HCT116 (cell line): ENCODE results near the gene IRGC.

Experiments
- CEBPB ChIP-seq: IDR thresholded peaks from 2 replicates; pipeline ENCODE4 v1.6.1; 2012; ENCODE audit warnings: low read depth
- CTCF ChIP-seq, 3 experiments: fragments of 200-600 bp in 1 of 3; sonication (generic) in 1 of 3; IDR thresholded peaks in 2 of 3; conservative IDR thresholded peaks in 1 of 3; 2 replicates each; pipeline ENCODE4 v1.5.1; 2012 to 2017; ENCODE audit warnings: low read depth in 2 of 3, low read length in 2 of 3, antibody characterized with exemption in 1 of 3, borderline replicate concordance in 1 of 3, control low read depth in 1 of 3, mild to moderate bottlenecking in 1 of 3, mixed read lengths in 1 of 3, mixed run types in 1 of 3, moderate library complexity in 1 of 3; ENCODE audit not compliant: insufficient read depth in 1 of 3
- EGR1 ChIP-seq: IDR thresholded peaks from 2 replicates; pipeline ENCODE4 v1.6.1; 2012; ENCODE audit warnings: low read depth
- ELF1 ChIP-seq: IDR thresholded peaks from 2 replicates; pipeline ENCODE4 v1.6.1; 2012; ENCODE audit warnings: low read depth, borderline replicate concordance
- EZH2 ChIP-seq: fragments of 200-600 bp; sonication (generic); IDR thresholded peaks from 2 replicates; pipeline ENCODE4 v1.6.1; 2017; ENCODE audit warnings: antibody characterized with exemption, mixed run types
- FOSL1 ChIP-seq: IDR thresholded peaks from 2 replicates; pipeline ENCODE4 v1.6.1; 2012; ENCODE audit warnings: low read depth
- JUND ChIP-seq: IDR thresholded peaks from 2 replicates; pipeline ENCODE4 v1.6.1; 2012
- POLR2A ChIP-seq: IDR thresholded peaks from 2 replicates; pipeline ENCODE4 v1.7.0; 2011; ENCODE audit warnings: borderline replicate concordance; ENCODE audit not compliant: insufficient read depth, insufficient read length; ENCODE audit errors: extremely low read depth
- POLR2AphosphoS5 ChIP-seq: IDR thresholded peaks from 2 replicates; pipeline ENCODE4 v1.6.1; 2011; ENCODE audit warnings: mild to moderate bottlenecking, low read depth, low read length, moderate library complexity
- RAD21 ChIP-seq: IDR thresholded peaks from 2 replicates; pipeline ENCODE4 v1.6.1; 2012; ENCODE audit warnings: low read depth, mild to moderate bottlenecking
- REST ChIP-seq: IDR thresholded peaks from 2 replicates; pipeline ENCODE4 v1.6.1; 2012; ENCODE audit warnings: low read depth
- SP1 ChIP-seq: IDR thresholded peaks from 2 replicates; pipeline ENCODE4 v1.6.1; 2012; ENCODE audit warnings: low read depth
- ZBTB33 ChIP-seq: IDR thresholded peaks from 2 replicates; pipeline ENCODE4 v1.6.1; 2011; ENCODE audit warnings: mild to moderate bottlenecking, low read length, moderate library complexity; ENCODE audit not compliant: insufficient replicate concordance; ENCODE audit errors: extremely low read depth
- ZNF274 ChIP-seq: fragments of 200-500 bp; sonication (Bioruptor generic); IDR thresholded peaks from 2 replicates; pipeline ENCODE4 v1.6.1; 2014; ENCODE audit warnings: mild to moderate bottlenecking, low read depth, low read length, inconsistent platforms

- no peak for TF ChIP-seq SP1
- TF ChIP-seq RAD21: no peak
- no peak for TF ChIP-seq POLR2A
- no peak for TF ChIP-seq CTCF (IDR thresholded peaks at IDR 0.05 in 2 of 3, conservative IDR thresholded peaks at IDR 0.05 in 1 of 3; ENCODE audit: borderline replicate concordance in 1 of 3, insufficient read depth in 1 of 3, low read depth in 2 of 3, low read length in 2 of 3)
- no peak; the same call in 1 of the 2 replicates for TF ChIP-seq POLR2AphosphoS5
- no peak for TF ChIP-seq CEBPB
- TF ChIP-seq EGR1: peak; percentile 77
- no peak for TF ChIP-seq EZH2
- no peak for TF ChIP-seq ZBTB33
- TF ChIP-seq FOSL1: no peak
- no peak for TF ChIP-seq ZNF274
- no peak for TF ChIP-seq JUND
- TF ChIP-seq REST: no peak
- no peak for TF ChIP-seq ELF1
Measured at GRCh38 chr19:43763473-43763939, 47.6 kb downstream of the IRGC start.
